ENCODE results near the gene BPIFB4.
"Not testable (repeated sequence)": the region's sequence is repeated elsewhere in the genome, so short reads cannot be mapped to it uniquely, and the experiment has no call there.

The BPIFB4 gene

GRCh38 chr20:33091147-33091546 lies 11.7 kb downstream of the BPIFB4 start:
- DNase-seq = no peak

GRCh38 chr20:33091693-33092092 lies 12.2 kb downstream of the BPIFB4 start:
- DNase-seq = no peak

- no peak for DNase-seq
Observed at GRCh38 chr20:33092361-33092760, 12.9 kb downstream of the BPIFB4 start.

DNA sequence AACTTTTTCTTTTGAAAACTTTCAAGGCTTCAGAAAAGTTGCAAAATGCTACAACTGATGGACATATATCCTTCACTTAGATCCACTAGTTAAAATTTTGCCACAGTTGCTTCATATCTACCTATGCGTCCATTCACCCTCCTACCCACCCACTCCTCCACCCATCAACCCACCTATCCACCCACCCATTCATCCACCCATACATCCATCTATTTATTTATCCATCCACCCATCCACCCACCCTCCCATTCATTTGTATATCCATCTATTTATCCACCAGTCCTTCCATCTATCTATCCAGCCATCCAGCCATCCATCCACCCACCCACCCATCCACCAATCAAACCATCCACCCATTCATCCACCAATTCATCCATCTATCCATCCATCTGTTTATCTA lies 13.6 kb downstream of the BPIFB4 start:
- no peak for DNase-seq

DNA sequence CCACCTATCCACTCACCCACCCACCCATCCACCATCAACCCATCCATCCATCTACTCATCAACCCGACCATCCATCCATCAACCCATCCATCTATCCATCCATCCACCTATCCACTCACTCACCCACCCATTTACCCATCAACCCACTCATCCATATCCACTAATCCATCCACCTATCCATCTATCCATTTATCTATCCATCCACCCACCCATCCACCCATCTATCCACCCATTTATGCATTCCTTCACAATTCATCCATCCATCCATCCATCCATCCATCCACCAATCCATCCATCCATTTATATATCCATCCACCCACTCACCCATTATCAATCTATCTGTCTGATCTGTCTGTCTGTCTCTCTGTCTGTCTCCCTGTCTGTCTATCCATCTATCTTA lies 14.1 kb downstream of the BPIFB4 start:
- DNase-seq = no peak

- no peak for DNase-seq
Observed at GRCh38 chr20:33095249-33095648, 15.8 kb downstream of the BPIFB4 start.

DNA sequence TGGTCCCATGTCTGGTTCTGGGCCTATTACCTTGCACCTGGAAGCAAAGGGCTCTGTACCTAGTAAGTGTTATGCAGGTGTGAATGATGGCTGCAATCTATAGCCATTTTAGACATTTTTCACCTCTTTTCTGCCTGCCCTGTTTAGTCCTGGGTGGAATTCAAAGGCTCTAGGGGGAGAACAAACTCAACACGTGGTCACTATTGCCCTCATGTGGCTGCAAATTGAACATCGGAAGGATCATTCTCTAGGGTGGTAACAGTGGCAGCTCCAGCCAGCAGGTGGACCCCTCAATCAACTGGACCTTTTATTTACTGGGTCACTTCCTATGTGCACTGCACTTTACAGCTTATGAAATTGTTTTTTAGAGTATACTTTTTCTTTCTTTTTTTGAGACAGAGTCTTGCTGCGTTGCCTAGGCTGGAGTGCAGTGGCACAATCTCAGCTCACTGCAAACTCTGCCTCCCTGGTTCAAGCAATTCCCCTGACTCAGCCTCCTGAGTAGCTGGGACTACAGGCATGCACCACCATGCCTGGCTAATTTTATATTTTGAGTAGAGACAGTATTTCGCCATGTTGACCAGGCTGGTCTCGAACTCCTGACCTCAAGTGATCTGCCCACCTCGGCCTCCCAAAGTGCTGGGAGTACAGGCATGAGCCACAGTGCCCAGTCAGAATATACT lies 16.6 kb downstream of the BPIFB4 start:
- DNase-seq = peak; percentile 71

GRCh38 chr20:33097001-33097400 lies 17.6 kb downstream of the BPIFB4 start:
- DNase-seq = no peak

GRCh38 chr20:33099843-33100538 lies 20.5 kb downstream of the BPIFB4 start:
- no peak for DNase-seq

GRCh38 chr20:33103556-33103955 lies 24.1 kb downstream of the BPIFB4 start:
- DNase-seq = no peak

DNA sequence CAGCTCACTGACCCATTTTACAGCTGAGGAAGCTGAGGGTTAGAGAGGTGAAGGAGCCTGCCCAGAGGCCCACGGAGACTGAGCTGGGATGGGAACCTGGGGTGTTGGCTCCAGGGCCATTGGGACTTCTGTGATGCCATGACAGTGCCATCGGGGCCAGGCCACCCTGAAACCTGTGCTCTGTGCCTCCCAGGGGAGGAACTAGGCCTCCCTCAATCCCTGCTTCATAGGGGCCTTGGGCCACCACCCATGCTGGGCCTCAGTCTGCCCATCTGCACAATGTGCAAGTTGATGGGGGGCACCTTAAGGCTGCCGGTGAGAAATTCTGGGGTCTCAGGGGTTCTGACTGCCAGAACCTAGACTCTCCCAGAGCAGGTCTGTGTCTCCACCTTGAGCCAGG lies 24.9 kb downstream of the BPIFB4 start:
- DNase-seq = no peak

GRCh38 chr20:33105316-33105924 lies 26.0 kb downstream of the BPIFB4 start:
- DNase-seq = no peak

- DNase-seq = peak; percentile 12
Observed at GRCh38 chr20:33106058-33106620, 26.7 kb downstream of the BPIFB4 start.

- no peak for DNase-seq
Observed at GRCh38 chr20:33108661-33109060, 29.2 kb downstream of the BPIFB4 start.

DNA sequence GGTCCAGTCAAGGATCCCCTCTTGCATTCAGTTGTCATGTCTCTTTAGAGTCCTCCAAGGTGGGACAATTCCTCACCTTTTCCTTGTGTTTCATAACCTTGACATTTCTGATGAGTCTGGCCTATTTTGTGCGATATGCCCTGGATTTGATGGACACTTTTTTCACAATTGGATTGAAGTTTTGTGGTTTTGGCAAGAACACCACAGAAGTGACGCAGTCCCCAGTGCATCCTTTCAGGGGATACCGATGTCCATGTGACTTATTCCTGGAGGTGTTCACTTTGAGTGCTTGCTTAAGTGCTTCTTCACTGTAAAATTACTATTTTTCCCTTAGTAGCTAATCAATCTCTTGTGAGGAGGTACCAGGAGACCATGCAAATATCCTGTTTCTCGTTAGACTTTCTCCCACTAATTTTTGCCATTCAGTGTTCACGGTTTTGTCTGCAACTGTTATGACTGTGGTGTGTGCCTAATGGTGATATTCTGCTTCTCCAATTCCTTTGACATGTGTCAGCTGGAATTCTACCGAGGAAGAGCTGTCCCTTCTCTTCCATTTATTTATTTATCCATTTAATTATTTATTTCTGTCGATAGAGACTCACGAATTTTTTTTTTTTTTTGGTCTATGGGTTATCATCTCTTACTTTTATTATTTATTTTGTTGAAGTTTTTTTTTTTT lies 30.8 kb downstream of the BPIFB4 start:
- DNase-seq = no peak

DNA sequence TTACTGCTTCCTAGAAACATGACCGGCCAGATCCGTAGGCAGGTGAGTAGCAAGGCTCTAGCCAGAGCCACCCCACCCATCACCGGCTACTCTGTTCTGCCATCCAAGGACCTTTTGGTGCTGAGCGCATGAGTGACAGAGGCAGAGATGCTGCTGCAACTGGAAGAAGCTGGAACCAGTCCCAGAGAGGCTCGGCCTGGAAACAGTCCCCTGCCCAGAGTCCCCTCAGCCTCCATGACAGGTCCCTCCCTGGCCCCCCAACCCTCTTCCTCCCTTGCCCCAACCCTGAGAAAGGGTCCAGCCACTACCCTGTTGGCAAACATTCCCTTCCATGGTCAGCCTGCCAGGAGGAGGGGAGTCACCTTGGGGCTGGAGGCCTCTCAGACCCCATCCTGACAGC lies 31.9 kb downstream of the BPIFB4 start:
- DNase-seq = no peak

GRCh38 chr20:33112547-33113386 lies 33.3 kb downstream of the BPIFB4 start:
- no peak for DNase-seq

DNA sequence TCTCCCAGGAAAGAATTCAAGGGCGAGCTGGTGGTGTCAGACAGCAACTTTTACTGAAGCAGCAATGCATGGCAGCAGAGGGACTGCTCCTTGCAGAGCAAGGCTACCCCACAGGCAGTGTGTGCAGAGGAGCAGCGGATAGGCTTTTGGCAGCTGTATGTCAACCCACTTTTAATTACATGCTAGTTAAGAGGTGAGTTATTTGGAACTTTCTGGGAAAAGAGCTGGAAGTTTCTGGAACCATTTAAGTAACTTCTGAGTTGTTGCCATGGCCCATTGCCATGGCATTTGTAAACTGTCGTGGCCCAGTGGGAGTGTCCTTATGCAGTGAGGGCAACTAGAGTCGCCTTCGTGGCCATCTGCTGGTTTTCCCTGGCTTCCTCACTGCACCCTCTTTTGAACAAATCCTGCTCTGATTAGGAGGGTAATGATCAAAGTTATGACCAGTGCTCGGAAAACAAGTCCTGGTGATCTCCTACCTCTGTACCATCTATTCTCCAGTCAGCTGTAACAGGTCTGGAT lies 34.0 kb downstream of the BPIFB4 start:
- DNase-seq = no peak

- not testable (repeated sequence) for DNase-seq
Observed at GRCh38 chr20:33115501-33115900, 36.1 kb downstream of the BPIFB4 start.

GRCh38 chr20:33119725-33120720 lies 40.6 kb downstream of the BPIFB4 start:
- no peak for DNase-seq

DNA sequence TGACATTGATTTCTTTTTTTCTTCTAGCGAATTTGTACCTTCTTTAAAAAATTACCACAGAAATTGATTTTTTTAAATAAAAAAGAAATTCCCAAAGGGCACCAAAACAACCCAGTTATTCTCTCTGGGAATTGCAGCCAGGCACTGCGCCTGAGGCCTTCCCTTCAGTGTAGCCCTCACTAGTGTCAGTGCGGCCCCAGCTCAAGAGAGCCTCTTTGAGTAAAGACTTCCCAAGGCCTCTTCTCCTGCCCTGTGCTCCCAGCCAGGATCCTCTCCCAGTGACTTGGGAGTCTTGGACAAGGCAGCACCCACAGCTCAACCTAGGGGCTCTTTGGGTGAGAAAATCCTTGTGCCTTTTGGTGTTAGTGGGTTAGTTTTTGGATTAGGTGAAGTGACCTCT lies 41.5 kb downstream of the BPIFB4 start:
- DNase-seq = no peak
